ENCODE measurements around the gene NOX3.

- no peak for TF ChIP-seq CTCF (IDR thresholded peaks at IDR 0.05)
- no peak for TF ChIP-seq POLR2A (IDR thresholded peaks at IDR 0.05)
Measured at GRCh38 chr6:155487371-155488130, 31.9 kb upstream of the NOX3 start.

Data from vagina (tissue), 2 donors.